Heart left ventricle (tissue), 16 donors: Measurements from ENCODE around the gene PRRT2. TPM values are rescaled to one million over a fixed set of nuclear protein-coding genes. Genes with fewer than 3 reads are reported as not detected.
"Not testable (repeated sequence)": the region's sequence is repeated elsewhere in the genome, so short reads cannot be mapped to it uniquely, and the experiment has no call there.

Experiments
- ATAC-seq, 4 donors: fragments of 200-7000 bp; cut with Tn5 transposase; one replicate each; pipeline ENCODE4 v1.9.1; 2020 to 2022; ENCODE audit warnings: moderate library complexity in 4 of 4, mild to moderate bottlenecking in 3 of 4, moderate number of reproducible peaks in 1 of 4
- DNase-seq, 5 donors: peaks; one replicate each; pipeline ENCODE4 v3.0.0-alpha.2; 2020
- H3K27ac ChIP-seq, 12 donors: fragments of 200-600 bp; sonication (generic) in 4 of 12; one replicate each; pipeline versions ENCODE4 v1.5.0 to v1.8.0; 2016 to 2022; ENCODE audit warnings: mild to moderate bottlenecking in 2 of 12
- H3K27me3 ChIP-seq, 9 donors: fragments of 200-600 bp; sonication (generic) in 2 of 9; one replicate each; pipeline versions ENCODE4 v1.5.1 to v1.8.0; 2016 to 2022; ENCODE audit warnings: mild to moderate bottlenecking in 3 of 9
- H3K36me3 ChIP-seq, 9 donors: fragments of 200-600 bp; sonication (generic) in 2 of 9; one replicate each; pipeline versions ENCODE4 v1.5.0 to v1.8.0; 2018 to 2022; ENCODE audit warnings: mild to moderate bottlenecking in 2 of 9
- H3K4me1 ChIP-seq, 12 donors: fragments of 200-600 bp; sonication (generic) in 4 of 12; one replicate each; pipeline versions ENCODE4 v1.5.0 to v1.8.0; 2016 to 2022; ENCODE audit warnings: mild to moderate bottlenecking in 3 of 12
- H3K4me3 ChIP-seq, 12 donors: fragments of 200-600 bp; sonication (generic) in 4 of 12; one replicate each; pipeline versions ENCODE4 v1.5.0 to v1.8.0; 2017 to 2022; ENCODE audit warnings: mild to moderate bottlenecking in 9 of 12, moderate library complexity in 4 of 12
- H3K9me3 ChIP-seq, 12 donors: fragments of 200-600 bp; sonication (generic) in 4 of 12; one replicate each; pipeline versions ENCODE4 v1.5.0 to v1.8.0; 2016 to 2022; ENCODE audit warnings: mild to moderate bottlenecking in 1 of 12
- POLR2A ChIP-seq, 2 donors: fragments of 450-650 bp; IDR thresholded peaks; one replicate each; pipeline ENCODE4 v1.6.1; 2017; ENCODE audit warnings: antibody characterized with exemption in 2 of 2, mild to moderate bottlenecking in 2 of 2, moderate library complexity in 2 of 2
- WGBS, 4 donors: extraction: QIAGEN DNeasy Blood & Tissue Kit in 2 of 4; methylation state at CpG; one replicate each; pipeline versions ENCODE4 v1.1.5 to v1.1.7; 2013 to 2018; 5-methylcytosine and 5-hydroxymethylcytosine counted together
- intact Hi-C, 10 donors: fragments of 100-400 bp; cut with DNase I; formaldehyde crosslinking; loops; one replicate each; pipeline versions ENCODE4 v1.11.1 to v1.14.2; 2022
- polyA plus RNA-seq, 2 donors: library from polyadenylated mRNA; stranded (reverse); fragments of 200-250 nt; gene quantifications; one replicate each; pipeline ENCODE4 v1.2.3, GENCODE V29; 2013
- total RNA-seq, 9 donors: library from RNA; depleted of rRNA in 2 of 9; stranded (reverse); fragments of >200 nt in 2 of 9; fragmentation: NEBNext Ultra II Directional in 3 of 9; extraction: Animal tissue kit (Norgen Biotek cat#: 25700) in 3 of 9; gene quantifications; one replicate each; pipeline versions ENCODE4 v1.1.0 to v1.2.4, GENCODE V29; 2016 to 2023
- TF ChIP-seq, protein P1 (sequence below), 12 donors: fragments of 200-600 bp; sonication (generic) in 4 of 12; IDR thresholded peaks; one replicate each; pipeline versions ENCODE4 v1.5.0 to v1.8.0; 2018 to 2022; ENCODE audit warnings: antibody characterized with exemption in 12 of 12, mild to moderate bottlenecking in 5 of 12
- donor health status: ischemic (EF 13 %, LVEDD 7.1; RV severe dilation, severe dysfunction).
- donor health status: healthy with polysubstance abuse.
- donor health status: DM: no; HTN: yes; CAD: no.
- donor health status: DM: no; HTN: no; CAD: no.
- donor health status: ischemic (EF 25% LVEDD 6.9; RV normal size, moderate dysfunction).
- donor health status: ischemic (EF 25% LVEDD 5.7; RV mildly dilated, moderate dysfunction).
- donor health status: healthy.
- donor health status: DM: yes; HTN: yes; CAD: no.
- donor health status: ischemic (EF 35%, LVEDD 5.7; RV mildly dilated, moderate dysfunction).
- donor health status: nonischemic (EF 11% LVEDD 7.7; RV severe dilation, severe dysfunction).
- donor health status: DM: yes; HTN: yes; CAD: no.
- donor health status: PGD.
- donor health status: ischemic (EF 29% LVEDD 5.4; RV normal size, mild dysfunction).
- donor health status: nonischemic (EF 23%, LVEDD 6.1; RV moderate dilation, normal function).

The PRRT2 gene
- total and polyA plus RNA-seq, 11 donors: 0.24 to 3.2 (median 1.3) TPM; not detected in 1

DNA sequence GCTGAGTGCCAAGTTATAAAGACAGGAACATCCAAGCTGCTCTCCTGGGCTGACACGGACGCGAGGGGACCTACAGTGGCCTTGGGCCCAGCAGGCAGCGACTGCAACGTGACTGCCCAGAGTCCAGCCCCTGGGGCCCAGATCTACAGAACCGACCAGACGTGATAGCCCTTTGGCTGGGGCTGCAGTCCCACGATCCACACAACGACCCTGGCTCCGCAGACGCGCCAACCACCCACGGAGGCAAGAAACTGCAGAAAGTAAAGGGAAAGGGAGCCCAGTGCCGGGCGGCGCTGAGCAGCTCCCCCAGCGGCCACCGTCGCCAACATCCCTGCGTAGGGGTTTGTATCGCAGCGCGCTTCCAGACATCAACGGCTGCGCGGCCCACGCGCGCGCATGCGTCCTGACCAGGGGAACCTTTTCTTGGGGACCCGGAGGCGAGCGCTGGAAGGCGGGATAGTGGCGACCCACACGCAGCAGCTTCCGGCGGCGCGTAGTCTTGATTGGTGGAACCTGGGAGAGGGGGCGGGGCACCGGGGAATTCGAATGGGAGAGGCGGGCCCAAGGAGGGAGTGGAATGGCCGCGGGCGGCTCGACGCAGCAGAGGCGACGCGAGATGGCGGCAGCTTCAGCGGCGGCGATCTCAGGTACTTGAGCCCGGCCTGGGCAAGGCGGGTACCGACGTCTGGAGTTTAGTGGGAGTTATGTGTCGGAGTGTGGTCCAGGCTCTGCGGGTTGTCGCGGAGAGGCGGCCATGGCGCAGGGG lies 21.6 kb upstream of the PRRT2 start, which contains the start of gene KIF22:
Gene KIF22 (plus strand): TSS at position 569 of the 766 bp plus-strand sequence. CDS start 9 bp downstream, at position 578.
- Histone ChIP-seq H3K4me3 (peak within 1 kb of the TSS; percentile 50 to 94 (median 82)), H3K4me1 (peaks cover 0 to 32% (median 17%) of the 10 kb centered on the region in 12 donors), H3K36me3 (no peaks in the 10 kb centered on the region), H3K27me3 (no peaks in the 10 kb centered on the region), H3K9me3 (no peaks in the 10 kb centered on the region), H3K27ac (peak within 1 kb of the TSS; percentile 62 to 94 (median 90))
- intact Hi-C loops: loop anchor here in 5 of 10 donors (2.0 to 5.0 kb wide), 3 partner anchors 14 to 57 kb away; partner anchors contain the start of gene MVP (in 1 of the 5)
- WGBS, 4 donors: 0 to 1% (median 1%) methylated on average over 37 to 67 of the region's 67 CpGs
- DNase-seq (peak; percentile 99 to 100 (median 100)), ATAC-seq (peak; percentile 99)
- TF ChIP-seq, protein P1, sequence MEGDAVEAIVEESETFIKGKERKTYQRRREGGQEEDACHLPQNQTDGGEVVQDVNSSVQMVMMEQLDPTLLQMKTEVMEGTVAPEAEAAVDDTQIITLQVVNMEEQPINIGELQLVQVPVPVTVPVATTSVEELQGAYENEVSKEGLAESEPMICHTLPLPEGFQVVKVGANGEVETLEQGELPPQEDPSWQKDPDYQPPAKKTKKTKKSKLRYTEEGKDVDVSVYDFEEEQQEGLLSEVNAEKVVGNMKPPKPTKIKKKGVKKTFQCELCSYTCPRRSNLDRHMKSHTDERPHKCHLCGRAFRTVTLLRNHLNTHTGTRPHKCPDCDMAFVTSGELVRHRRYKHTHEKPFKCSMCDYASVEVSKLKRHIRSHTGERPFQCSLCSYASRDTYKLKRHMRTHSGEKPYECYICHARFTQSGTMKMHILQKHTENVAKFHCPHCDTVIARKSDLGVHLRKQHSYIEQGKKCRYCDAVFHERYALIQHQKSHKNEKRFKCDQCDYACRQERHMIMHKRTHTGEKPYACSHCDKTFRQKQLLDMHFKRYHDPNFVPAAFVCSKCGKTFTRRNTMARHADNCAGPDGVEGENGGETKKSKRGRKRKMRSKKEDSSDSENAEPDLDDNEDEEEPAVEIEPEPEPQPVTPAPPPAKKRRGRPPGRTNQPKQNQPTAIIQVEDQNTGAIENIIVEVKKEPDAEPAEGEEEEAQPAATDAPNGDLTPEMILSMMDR (IDR thresholded peaks at IDR 0.05): peak; percentile 57 to 93 (median 68)
- peak in 1 of 2 donors; percentile 67 for TF ChIP-seq POLR2A (IDR thresholded peaks at IDR 0.05)

DNA sequence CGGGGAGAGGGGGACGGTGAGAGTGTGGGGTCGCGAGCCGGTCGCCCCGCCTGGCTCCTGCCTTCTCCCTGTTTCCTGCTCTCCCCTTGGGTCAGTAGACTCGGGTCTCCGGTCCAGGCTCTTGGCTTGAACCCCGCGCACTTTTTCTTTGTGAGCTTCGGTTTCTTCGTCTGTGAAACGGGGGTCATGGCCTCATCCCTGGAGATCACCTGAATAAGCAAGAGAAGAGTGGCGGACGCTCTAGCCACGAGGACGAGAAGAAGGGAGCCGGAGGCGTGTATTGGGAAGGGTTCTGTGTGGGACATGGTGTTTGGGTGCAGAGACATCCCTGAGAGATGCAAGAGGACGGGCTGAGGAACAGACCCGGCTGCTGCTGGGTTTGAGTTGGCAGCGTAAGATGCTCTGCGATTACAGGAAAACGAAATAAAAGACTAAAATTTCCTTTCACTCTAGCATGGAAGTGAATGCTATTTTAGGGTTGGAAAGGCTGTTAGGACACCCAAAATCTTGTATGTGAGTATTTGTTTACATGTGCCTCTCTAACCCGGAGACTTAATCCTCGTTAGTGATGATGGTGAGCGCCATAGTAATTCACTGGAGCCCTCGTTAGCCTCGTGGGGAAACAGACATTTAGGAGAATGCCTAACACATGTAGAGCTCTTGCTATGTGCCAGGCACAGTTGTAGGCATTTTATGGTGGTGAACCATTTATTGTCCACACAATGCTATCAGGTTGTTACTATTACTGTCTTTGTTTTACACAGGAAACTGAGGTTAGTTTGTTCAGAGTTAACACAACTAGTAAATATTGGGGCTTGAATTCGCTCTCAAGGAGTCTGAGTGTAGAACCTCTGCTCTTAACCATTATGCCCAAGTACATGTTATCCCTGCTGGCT lies 20.8 kb upstream of the PRRT2 start:
- peak overlapping the region; percentile 50 to 94 (median 82) for H3K4me3 ChIP-seq
- intact Hi-C loops: loop anchor here in 5 of 10 donors (2.0 to 5.0 kb wide), 3 partner anchors 14 to 56 kb away; partner anchors contain the start of gene MVP (in 1 of the 5)
- H3K27me3 ChIP-seq: no peaks in the 10 kb centered on the region
- no peak for DNase-seq
- H3K4me1 ChIP-seq: peaks cover 0 to 30% (median 16%) of the 10 kb centered on the region in 12 donors
- TF ChIP-seq POLR2A (IDR thresholded peaks at IDR 0.05): no peak
- TF ChIP-seq, protein P1 (IDR thresholded peaks at IDR 0.05): no peak
- peak overlapping the region in 8 of 12 donors; percentile 47 to 92 (median 67) for H3K27ac ChIP-seq
- ATAC-seq: peak in 1 of 4 donors; percentile 16
- H3K9me3 ChIP-seq: no peaks in the 10 kb centered on the region
- 2 to 3% (median 3%) methylated on average over 28 to 31 of the region's 31 CpGs for WGBS, 4 donors
- no peaks in the 10 kb centered on the region for H3K36me3 ChIP-seq

- intact Hi-C loops: loop anchor here in 5 of 10 donors (2.0 to 5.0 kb wide), 3 partner anchors 13 to 55 kb away; partner anchors contain the start of gene MVP (in 1 of the 5)
- TF ChIP-seq, protein P1 (IDR thresholded peaks at IDR 0.05): no peak
- TF ChIP-seq POLR2A (IDR thresholded peaks at IDR 0.05): no peak
- Histone ChIP-seq H3K36me3 (peaks cover 0 to 8% (median 3%) of the 10 kb centered on the region in 9 donors), H3K9me3 (no peaks in the 10 kb centered on the region), H3K4me3 (peak overlapping the region in 6 of 12 donors; percentile 65 to 94 (median 82)), H3K27ac (no peak overlapping the region), H3K27me3 (no peaks in the 10 kb centered on the region), H3K4me1 (peaks cover 0 to 30% (median 16%) of the 10 kb centered on the region in 12 donors)
- ATAC-seq (no peak), DNase-seq (no peak)
- 75 to 79% (median 77%) methylated on average over 9 of the region's 9 CpGs for WGBS, 4 donors
These were observed 19.9 kb upstream of the PRRT2 start for GRCh38 chr16:29791845-29792807.

- WGBS, 4 donors: 84 to 89% (median 87%) methylated on average over 18 of the region's 18 CpGs
- H3K9me3 ChIP-seq, H3K27ac ChIP-seq, H3K4me3 ChIP-seq, ATAC-seq, DNase-seq, H3K27me3 ChIP-seq: not testable (repeated sequence)
- Histone ChIP-seq H3K4me1 (peaks cover 0 to 30% (median 16%) of the 10 kb centered on the region in 12 donors), H3K36me3 (peaks cover 0 to 17% (median 12%) of the 10 kb centered on the region in 9 donors)
- intact Hi-C loops: loop anchor here in 1 of 10 donors (5.0 kb wide), 1 partner anchor 54 kb away; no protein-coding TSS in a partner anchor
These were observed 18.8 kb upstream of the PRRT2 start for GRCh38 chr16:29793153-29793552.
